Measurements from ENCODE around the gene RBM23.

DNA sequence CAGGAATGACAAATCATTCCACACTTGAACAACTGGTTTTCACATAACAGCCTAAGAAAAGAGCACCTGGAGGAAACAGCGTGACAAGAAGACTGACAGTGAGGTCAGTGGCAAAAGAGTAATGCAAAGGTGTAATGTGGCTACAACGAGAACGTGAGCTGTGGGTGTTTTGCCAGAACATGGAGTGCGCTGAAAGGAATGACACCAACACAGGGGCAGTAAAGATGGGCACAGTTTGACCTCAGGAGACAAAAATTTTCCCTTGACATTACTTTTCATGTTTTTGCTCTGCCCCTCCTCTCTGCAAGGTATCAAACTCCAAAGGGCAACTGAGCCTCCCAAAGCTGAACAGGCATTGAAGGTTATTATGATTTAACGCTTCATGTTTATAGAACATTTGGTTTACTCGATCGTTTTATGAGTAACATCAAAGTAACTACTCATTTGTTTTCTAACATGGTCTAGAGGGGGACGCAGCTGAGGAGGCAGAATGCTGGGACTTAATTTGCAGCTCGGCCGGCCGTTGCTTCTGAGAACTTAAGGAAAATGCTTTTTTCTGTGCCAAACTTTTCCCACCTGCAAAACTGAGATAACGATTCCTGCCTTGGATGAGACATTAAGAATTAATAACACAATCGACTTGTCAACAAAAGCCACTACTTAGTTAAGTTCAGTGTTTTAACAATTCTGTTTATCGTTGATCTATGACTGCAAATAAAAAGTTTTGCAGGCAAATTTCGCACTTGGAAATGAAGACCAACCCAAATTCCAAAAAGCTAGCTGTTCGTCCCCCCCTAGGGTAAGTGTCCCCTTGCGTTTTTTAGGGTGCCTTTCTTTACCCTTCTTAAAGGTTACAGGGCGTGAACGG, 37.0 kb upstream of the RBM23 start:
- TF ChIP-seq, protein P1, sequence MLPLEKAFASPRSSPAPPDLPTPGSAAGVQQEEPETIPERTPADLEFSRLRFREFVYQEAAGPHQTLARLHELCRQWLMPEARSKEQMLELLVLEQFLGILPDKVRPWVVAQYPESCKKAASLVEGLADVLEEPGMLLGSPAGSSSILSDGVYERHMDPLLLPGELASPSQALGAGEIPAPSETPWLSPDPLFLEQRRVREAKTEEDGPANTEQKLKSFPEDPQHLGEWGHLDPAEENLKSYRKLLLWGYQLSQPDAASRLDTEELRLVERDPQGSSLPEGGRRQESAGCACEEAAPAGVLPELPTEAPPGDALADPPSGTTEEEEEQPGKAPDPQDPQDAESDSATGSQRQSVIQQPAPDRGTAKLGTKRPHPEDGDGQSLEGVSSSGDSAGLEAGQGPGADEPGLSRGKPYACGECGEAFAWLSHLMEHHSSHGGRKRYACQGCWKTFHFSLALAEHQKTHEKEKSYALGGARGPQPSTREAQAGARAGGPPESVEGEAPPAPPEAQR (CRISPR knock-in tag; IDR thresholded peaks at IDR 0.05), result no peak
- TF ChIP-seq, protein P2, sequence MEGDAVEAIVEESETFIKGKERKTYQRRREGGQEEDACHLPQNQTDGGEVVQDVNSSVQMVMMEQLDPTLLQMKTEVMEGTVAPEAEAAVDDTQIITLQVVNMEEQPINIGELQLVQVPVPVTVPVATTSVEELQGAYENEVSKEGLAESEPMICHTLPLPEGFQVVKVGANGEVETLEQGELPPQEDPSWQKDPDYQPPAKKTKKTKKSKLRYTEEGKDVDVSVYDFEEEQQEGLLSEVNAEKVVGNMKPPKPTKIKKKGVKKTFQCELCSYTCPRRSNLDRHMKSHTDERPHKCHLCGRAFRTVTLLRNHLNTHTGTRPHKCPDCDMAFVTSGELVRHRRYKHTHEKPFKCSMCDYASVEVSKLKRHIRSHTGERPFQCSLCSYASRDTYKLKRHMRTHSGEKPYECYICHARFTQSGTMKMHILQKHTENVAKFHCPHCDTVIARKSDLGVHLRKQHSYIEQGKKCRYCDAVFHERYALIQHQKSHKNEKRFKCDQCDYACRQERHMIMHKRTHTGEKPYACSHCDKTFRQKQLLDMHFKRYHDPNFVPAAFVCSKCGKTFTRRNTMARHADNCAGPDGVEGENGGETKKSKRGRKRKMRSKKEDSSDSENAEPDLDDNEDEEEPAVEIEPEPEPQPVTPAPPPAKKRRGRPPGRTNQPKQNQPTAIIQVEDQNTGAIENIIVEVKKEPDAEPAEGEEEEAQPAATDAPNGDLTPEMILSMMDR (IDR thresholded peaks at IDR 0.05), result no peak
- TF ChIP-seq, protein P3, sequence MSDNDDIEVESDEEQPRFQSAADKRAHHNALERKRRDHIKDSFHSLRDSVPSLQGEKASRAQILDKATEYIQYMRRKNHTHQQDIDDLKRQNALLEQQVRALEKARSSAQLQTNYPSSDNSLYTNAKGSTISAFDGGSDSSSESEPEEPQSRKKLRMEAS (CRISPR knock-in tag; IDR thresholded peaks at IDR 0.05), result no peak
- TF ChIP-seq, protein P4, sequence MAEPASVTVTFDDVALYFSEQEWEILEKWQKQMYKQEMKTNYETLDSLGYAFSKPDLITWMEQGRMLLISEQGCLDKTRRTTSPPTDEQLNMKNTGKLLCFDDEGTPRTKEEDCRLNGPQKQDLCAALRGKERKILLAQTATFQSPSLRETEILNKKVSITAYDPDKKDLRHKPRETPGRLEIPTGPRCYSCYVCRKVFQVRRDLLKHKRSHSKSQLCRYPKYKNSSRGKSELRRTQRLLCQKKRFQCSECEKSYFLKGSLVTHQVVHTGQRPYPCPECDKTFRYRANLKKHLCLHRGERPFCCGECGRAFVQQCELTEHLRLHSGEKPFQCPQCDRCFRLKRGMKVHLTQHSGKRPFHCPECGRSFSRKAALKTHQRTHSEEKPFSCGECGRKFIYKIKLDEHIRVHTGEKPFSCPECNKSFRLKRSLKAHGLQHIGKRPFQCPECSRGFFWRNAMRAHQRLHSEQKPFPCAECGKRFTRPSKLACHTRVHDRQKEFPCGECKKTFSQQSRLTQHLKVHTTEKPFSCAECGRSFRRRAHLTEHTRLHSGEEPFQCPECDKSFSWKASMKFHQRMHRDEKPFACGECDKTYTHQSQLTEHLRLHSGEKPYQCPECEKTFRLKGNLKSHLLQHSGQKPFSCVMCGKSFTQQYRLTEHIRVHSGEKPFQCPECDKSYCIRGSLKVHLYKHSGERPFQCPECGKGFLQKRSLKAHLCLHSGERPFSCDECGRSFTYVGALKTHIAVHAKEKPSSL (CRISPR knock-in tag; conservative IDR thresholded peaks at IDR 0.05), result no peak
- TF ChIP-seq NFYB (CRISPR knock-in tag; conservative IDR thresholded peaks at IDR 0.05; ENCODE audit: low read depth) (no peak), ETV6 (CRISPR knock-in tag; IDR thresholded peaks at IDR 0.05) (no peak), NR2C2 (CRISPR knock-in tag; IDR thresholded peaks at IDR 0.05) (no peak), ZNF232 (CRISPR knock-in tag; IDR thresholded peaks at IDR 0.05) (no peak), ESRRA (CRISPR knock-in tag; IDR thresholded peaks at IDR 0.05; ENCODE audit: borderline replicate concordance) (no peak), CREB1 (CRISPR knock-in tag; IDR thresholded peaks at IDR 0.05) (no peak), RELA (CRISPR knock-in tag; IDR thresholded peaks at IDR 0.05; ENCODE audit: borderline replicate concordance) (no peak), FOXJ3 (CRISPR knock-in tag; IDR thresholded peaks at IDR 0.05; ENCODE audit: borderline replicate concordance) (no peak)
- TF ChIP-seq, protein P5, sequence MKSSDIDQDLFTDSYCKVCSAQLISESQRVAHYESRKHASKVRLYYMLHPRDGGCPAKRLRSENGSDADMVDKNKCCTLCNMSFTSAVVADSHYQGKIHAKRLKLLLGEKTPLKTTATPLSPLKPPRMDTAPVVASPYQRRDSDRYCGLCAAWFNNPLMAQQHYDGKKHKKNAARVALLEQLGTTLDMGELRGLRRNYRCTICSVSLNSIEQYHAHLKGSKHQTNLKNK (CRISPR knock-in tag; IDR thresholded peaks at IDR 0.05), result no peak

Data from WTC11 (cell line).